ENCODE measurements around the gene HSPA1L. TPM values are rescaled to one million over a fixed set of nuclear protein-coding genes. Genes with fewer than 3 reads are reported as not detected.

The HSPA1L gene
- total RNA-seq, 2 experiments from 2014 or later: 0.86 to 0.95 TPM

- H3K4me3 Mint-ChIP-seq: no peak within 1 kb of the TSS
- H3K4me1 Mint-ChIP-seq (ENCODE audit: low read depth): peaks cover 35% of the 10 kb centered on the region
- H3K27me3 Mint-ChIP-seq (ENCODE audit: low read depth): no peaks in the 10 kb centered on the region
- no peaks in the 10 kb centered on the region for H3K9me3 Mint-ChIP-seq
- peaks cover 14% of the 10 kb centered on the region for H3K36me3 Mint-ChIP-seq (ENCODE audit: low read depth)
- DNase-seq: peak; percentile 80
- CTCF ChIA-PET: interaction anchor here (1.7 kb wide), 1 partner anchor 14 kb away, joined by 7 read pairs; no protein-coding TSS in a partner anchor
- intact Hi-C loops (cut with micrococcal nuclease): no loop called here
- peak within 1 kb of the TSS; percentile 63 for H3K27ac Mint-ChIP-seq
Observed at GRCh38 chr6:31776989-31777666, 38.0 kb downstream of the HSPA1L start, which contains the start of gene VWA7. Gene VWA7 (minus strand): TSS chr6:31777328. CDS start chr6:31776779, 549 bp downstream.

- DNase-seq: no peak
- Mint-ChIP-seq H3K4me1 (ENCODE audit: low read depth) (peaks cover 37% of the 10 kb centered on the region), H3K27me3 (ENCODE audit: low read depth) (no peaks in the 10 kb centered on the region), H3K36me3 (ENCODE audit: low read depth) (peaks cover 11% of the 10 kb centered on the region), H3K9me3 (no peaks in the 10 kb centered on the region), H3K27ac (no peak overlapping the region), H3K4me3 (no peak overlapping the region)
- CTCF ChIA-PET: no interaction called here
- intact Hi-C loops (cut with micrococcal nuclease): no loop called here
Observed at GRCh38 chr6:31776485-31776988, 38.5 kb downstream of the HSPA1L start.

- no peak for DNase-seq
- Mint-ChIP-seq H3K36me3 (ENCODE audit: low read depth) (peaks cover 10% of the 10 kb centered on the region), H3K9me3 (no peaks in the 10 kb centered on the region), H3K4me3 (no peak overlapping the region), H3K27ac (no peak overlapping the region), H3K27me3 (ENCODE audit: low read depth) (no peaks in the 10 kb centered on the region), H3K4me1 (ENCODE audit: low read depth) (peaks cover 43% of the 10 kb centered on the region)
- intact Hi-C loops (cut with micrococcal nuclease): no loop called here
- CTCF ChIA-PET: interaction anchor here (1.1 kb wide), 1 partner anchor 31 kb away, joined by 3 read pairs; the partner anchor contains the start of gene LSM2
Observed at GRCh38 chr6:31775633-31776484, 39.2 kb downstream of the HSPA1L start.

GRCh38 chr6:31775184-31775583 lies 39.9 kb downstream of the HSPA1L start:
- Mint-ChIP-seq H3K4me3 (no peak overlapping the region), H3K9me3 (no peaks in the 10 kb centered on the region), H3K36me3 (ENCODE audit: low read depth) (peaks cover 6% of the 10 kb centered on the region), H3K27me3 (ENCODE audit: low read depth) (no peaks in the 10 kb centered on the region), H3K4me1 (ENCODE audit: low read depth) (peaks cover 43% of the 10 kb centered on the region), H3K27ac (no peak overlapping the region)
- CTCF ChIA-PET: interaction anchor here (1.1 to 1.5 kb wide), 2 partner anchors 17 to 32 kb away, joined by 3 to 6 read pairs; partner anchors contain the start of gene LSM2
- intact Hi-C loops (cut with micrococcal nuclease): no loop called here
- no peak for DNase-seq

GRCh38 chr6:31771992-31772358 lies 43.1 kb downstream of the HSPA1L start:
- no peaks in the 10 kb centered on the region for H3K27me3 Mint-ChIP-seq (ENCODE audit: low read depth)
- peak; percentile 49 for DNase-seq
- CTCF ChIA-PET: interaction anchor here (0.6 to 1.6 kb wide), 6 partner anchors 11 to 214 kb away, joined by 3 to 5 read pairs (median 4); no protein-coding TSS in a partner anchor
- intact Hi-C loops (cut with micrococcal nuclease): loop anchor here (1.0 to 2.0 kb wide), 4 partner anchors 33 to 91 kb away; partner anchors contain the start of gene HSPA1B
- peaks cover 1% of the 10 kb centered on the region for H3K36me3 Mint-ChIP-seq (ENCODE audit: low read depth)
- H3K27ac Mint-ChIP-seq: no peak overlapping the region
- no peaks in the 10 kb centered on the region for H3K9me3 Mint-ChIP-seq
- H3K4me3 Mint-ChIP-seq: no peak overlapping the region
- peaks cover 38% of the 10 kb centered on the region for H3K4me1 Mint-ChIP-seq (ENCODE audit: low read depth)

GRCh38 chr6:31770860-31771259 lies 44.2 kb downstream of the HSPA1L start:
- CTCF ChIA-PET: interaction anchor here (0.7 to 3.0 kb wide), 12 partner anchors 21 to 106 kb away, joined by 3 to 11 read pairs (median 4); partner anchors contain the start of genes GPANK1, MPIG6B and MSH5

GRCh38 chr6:31769684-31770371 lies 45.3 kb downstream of the HSPA1L start:
- no peaks in the 10 kb centered on the region for H3K27me3 Mint-ChIP-seq (ENCODE audit: low read depth)
- H3K4me3 Mint-ChIP-seq: no peak overlapping the region
- peaks cover 27% of the 10 kb centered on the region for H3K4me1 Mint-ChIP-seq (ENCODE audit: low read depth)
- peaks cover 1% of the 10 kb centered on the region for H3K36me3 Mint-ChIP-seq (ENCODE audit: low read depth)
- H3K27ac Mint-ChIP-seq: no peak overlapping the region
- H3K9me3 Mint-ChIP-seq: no peaks in the 10 kb centered on the region
- CTCF ChIA-PET: interaction anchor here (0.6 to 3.0 kb wide), 28 partner anchors 10 to 202 kb away, joined by 3 to 11 read pairs (median 4); partner anchors contain the start of genes CLIC1, GPANK1, LY6G5C and MPIG6B
- DNase-seq: peak; percentile 86
- intact Hi-C loops (cut with micrococcal nuclease): loop anchor here (1.0 to 2.0 kb wide), 4 partner anchors 41 to 224 kb away; partner anchors contain the start of genes ATP6V1G2, DDAH2 and LY6G5C

More at GRCh38 chr6:31770860-31771259, 44.2 kb downstream of the HSPA1L start:
- Mint-ChIP-seq H3K9me3 (no peaks in the 10 kb centered on the region), H3K4me3 (no peak overlapping the region), H3K27ac (no peak overlapping the region), H3K27me3 (ENCODE audit: low read depth) (no peaks in the 10 kb centered on the region), H3K36me3 (ENCODE audit: low read depth) (peaks cover 1% of the 10 kb centered on the region), H3K4me1 (ENCODE audit: low read depth) (peaks cover 31% of the 10 kb centered on the region)
- intact Hi-C loops (cut with micrococcal nuclease): loop anchor here (1.0 to 2.0 kb wide), 2 partner anchors 46 to 225 kb away; partner anchors contain the start of gene ATP6V1G2
- DNase-seq: no peak

- CTCF ChIA-PET: interaction anchor here (0.9 to 3.0 kb wide), 12 partner anchors 16 to 201 kb away, joined by 3 to 11 read pairs (median 6); partner anchors contain the start of genes CLIC1 and MSH5
- Mint-ChIP-seq H3K4me3 (no peak overlapping the region), H3K27ac (no peak overlapping the region), H3K4me1 (ENCODE audit: low read depth) (peaks cover 27% of the 10 kb centered on the region), H3K27me3 (ENCODE audit: low read depth) (no peaks in the 10 kb centered on the region), H3K9me3 (no peaks in the 10 kb centered on the region), H3K36me3 (ENCODE audit: low read depth) (peaks cover 10% of the 10 kb centered on the region)
- intact Hi-C loops (cut with micrococcal nuclease): loop anchor here (1.0 to 2.0 kb wide), 2 partner anchors 39 to 88 kb away; partner anchors contain the start of genes DDAH2 and LY6G5C
- DNase-seq: no peak
Observed at GRCh38 chr6:31768363-31769257, 46.5 kb downstream of the HSPA1L start.

- CTCF ChIA-PET: interaction anchor here (0.6 kb wide), 1 partner anchor 40 kb away, joined by 3 read pairs; the partner anchor contains the start of gene LSM2
- Mint-ChIP-seq H3K36me3 (ENCODE audit: low read depth) (peaks cover 17% of the 10 kb centered on the region), H3K4me3 (no peak overlapping the region), H3K9me3 (no peaks in the 10 kb centered on the region), H3K27ac (no peak overlapping the region), H3K27me3 (ENCODE audit: low read depth) (no peaks in the 10 kb centered on the region), H3K4me1 (ENCODE audit: low read depth) (peaks cover 16% of the 10 kb centered on the region)
- intact Hi-C loops (cut with micrococcal nuclease): no loop called here
- DNase-seq: no peak
Observed at GRCh38 chr6:31767096-31767645, 47.9 kb downstream of the HSPA1L start.

- intact Hi-C loops (cut with micrococcal nuclease): no loop called here
- H3K36me3 Mint-ChIP-seq (ENCODE audit: low read depth): peaks cover 26% of the 10 kb centered on the region
- CTCF ChIA-PET: interaction anchor here (0.6 to 0.7 kb wide), 3 partner anchors 40 to 68 kb away, joined by 3 to 5 read pairs (median 3); partner anchors contain the start of gene LSM2
- H3K27ac Mint-ChIP-seq: no peak overlapping the region
- H3K4me1 Mint-ChIP-seq (ENCODE audit: low read depth): peaks cover 9% of the 10 kb centered on the region
- no peaks in the 10 kb centered on the region for H3K27me3 Mint-ChIP-seq (ENCODE audit: low read depth)
- no peak overlapping the region for H3K4me3 Mint-ChIP-seq
- no peak for DNase-seq
- no peaks in the 10 kb centered on the region for H3K9me3 Mint-ChIP-seq
Observed at GRCh38 chr6:31765910-31766794, 48.9 kb downstream of the HSPA1L start.

Measured in activated naive CD4-positive, alpha-beta T cell treated with anti-CD3 and anti-CD28 coated beads for 36 hours (primary cell).